ENCODE measurements around the gene TMEM139.

Gene TMEM139

DNA sequence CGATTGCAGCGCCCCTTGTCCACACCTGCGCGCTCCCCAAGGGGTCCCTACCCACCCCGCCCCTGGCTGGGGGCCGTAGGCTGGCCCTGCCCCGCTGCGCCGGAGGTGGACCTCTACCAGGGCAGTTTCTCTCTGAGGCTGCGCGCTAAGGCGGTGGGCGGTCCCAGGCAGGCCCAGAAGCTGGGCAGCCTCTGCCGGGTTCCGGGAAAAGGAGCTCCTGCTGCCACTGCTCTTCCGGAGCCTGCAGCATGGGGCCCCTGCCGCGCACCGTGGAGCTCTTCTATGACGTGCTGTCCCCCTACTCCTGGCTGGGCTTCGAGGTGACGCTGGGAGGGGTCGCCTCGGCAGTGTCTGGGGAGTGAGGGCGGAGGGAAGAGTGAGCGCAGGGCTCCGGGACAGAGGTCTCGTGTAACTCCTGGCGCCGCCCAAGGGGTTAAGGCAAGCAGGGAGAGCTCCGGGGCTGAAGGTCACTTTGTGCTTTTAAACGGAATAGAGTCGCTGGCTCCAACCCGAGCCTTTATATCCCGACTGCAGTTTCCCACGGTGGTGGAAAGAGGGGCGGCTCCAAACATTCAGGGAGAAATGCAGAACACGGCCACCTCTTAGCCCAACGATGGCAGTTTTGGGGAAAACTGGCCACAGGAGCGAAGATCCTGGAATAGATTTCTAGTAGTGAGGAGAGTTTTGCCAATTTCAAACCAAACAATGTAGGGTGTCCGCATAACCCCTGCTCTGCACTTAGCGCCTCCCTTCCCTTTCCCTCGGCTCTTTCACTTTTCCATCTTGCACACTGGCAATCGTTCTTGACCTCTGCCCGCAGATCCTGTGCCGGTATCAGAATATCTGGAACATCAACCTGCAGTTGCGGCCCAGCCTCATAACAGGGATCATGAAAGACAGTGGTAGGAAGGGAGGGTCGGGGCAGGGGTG lies 21.2 kb upstream of the TMEM139 start, which contains the start of gene GSTK1 (continued):
- no peak for TF ChIP-seq ZNF211 (tag by site-specific recombination; IDR thresholded peaks at IDR 0.05; ENCODE audit: low read depth)
- no peak for TF ChIP-seq ZNF146 (tag by site-specific recombination; IDR thresholded peaks at IDR 0.05)
- no peak for TF ChIP-seq AEBP2 (tag by site-specific recombination; IDR thresholded peaks at IDR 0.05; ENCODE audit: borderline replicate concordance)
- TF ChIP-seq ZBTB48 (tag by site-specific recombination; IDR thresholded peaks at IDR 0.05) = peak; percentile 28; the same call in 1 of the 2 replicates
- no peak for TF ChIP-seq ZNF623 (tag by site-specific recombination; IDR thresholded peaks at IDR 0.05)
- no peak for TF ChIP-seq TSHZ1 (tag by site-specific recombination; IDR thresholded peaks at IDR 0.05; ENCODE audit: borderline replicate concordance)
- no peak for TF ChIP-seq ZNF391 (tag by site-specific recombination; IDR thresholded peaks at IDR 0.05; ENCODE audit: borderline replicate concordance, low read depth)
- peak; percentile 62; the same call in 1 of the 2 replicates for TF ChIP-seq ZNF549 (tag by site-specific recombination; IDR thresholded peaks at IDR 0.05)
- TF ChIP-seq, protein P1, sequence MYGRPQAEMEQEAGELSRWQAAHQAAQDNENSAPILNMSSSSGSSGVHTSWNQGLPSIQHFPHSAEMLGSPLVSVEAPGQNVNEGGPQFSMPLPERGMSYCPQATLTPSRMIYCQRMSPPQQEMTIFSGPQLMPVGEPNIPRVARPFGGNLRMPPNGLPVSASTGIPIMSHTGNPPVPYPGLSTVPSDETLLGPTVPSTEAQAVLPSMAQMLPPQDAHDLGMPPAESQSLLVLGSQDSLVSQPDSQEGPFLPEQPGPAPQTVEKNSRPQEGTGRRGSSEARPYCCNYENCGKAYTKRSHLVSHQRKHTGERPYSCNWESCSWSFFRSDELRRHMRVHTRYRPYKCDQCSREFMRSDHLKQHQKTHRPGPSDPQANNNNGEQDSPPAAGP (tag by site-specific recombination; IDR thresholded peaks at IDR 0.05) = peak; percentile 69; the same call in 1 of the 2 replicates
- TF ChIP-seq, protein P2, sequence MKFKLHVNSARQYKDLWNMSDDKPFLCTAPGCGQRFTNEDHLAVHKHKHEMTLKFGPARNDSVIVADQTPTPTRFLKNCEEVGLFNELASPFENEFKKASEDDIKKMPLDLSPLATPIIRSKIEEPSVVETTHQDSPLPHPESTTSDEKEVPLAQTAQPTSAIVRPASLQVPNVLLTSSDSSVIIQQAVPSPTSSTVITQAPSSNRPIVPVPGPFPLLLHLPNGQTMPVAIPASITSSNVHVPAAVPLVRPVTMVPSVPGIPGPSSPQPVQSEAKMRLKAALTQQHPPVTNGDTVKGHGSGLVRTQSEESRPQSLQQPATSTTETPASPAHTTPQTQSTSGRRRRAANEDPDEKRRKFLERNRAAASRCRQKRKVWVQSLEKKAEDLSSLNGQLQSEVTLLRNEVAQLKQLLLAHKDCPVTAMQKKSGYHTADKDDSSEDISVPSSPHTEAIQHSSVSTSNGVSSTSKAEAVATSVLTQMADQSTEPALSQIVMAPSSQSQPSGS (tag by site-specific recombination; IDR thresholded peaks at IDR 0.05; ENCODE audit: low read depth) = no peak
- no peak for TF ChIP-seq ZSCAN16 (tag by site-specific recombination; IDR thresholded peaks at IDR 0.05)
- peak; percentile 95 for TF ChIP-seq ZBTB20 (tag by site-specific recombination; IDR thresholded peaks at IDR 0.05)
- TF ChIP-seq, protein P3, sequence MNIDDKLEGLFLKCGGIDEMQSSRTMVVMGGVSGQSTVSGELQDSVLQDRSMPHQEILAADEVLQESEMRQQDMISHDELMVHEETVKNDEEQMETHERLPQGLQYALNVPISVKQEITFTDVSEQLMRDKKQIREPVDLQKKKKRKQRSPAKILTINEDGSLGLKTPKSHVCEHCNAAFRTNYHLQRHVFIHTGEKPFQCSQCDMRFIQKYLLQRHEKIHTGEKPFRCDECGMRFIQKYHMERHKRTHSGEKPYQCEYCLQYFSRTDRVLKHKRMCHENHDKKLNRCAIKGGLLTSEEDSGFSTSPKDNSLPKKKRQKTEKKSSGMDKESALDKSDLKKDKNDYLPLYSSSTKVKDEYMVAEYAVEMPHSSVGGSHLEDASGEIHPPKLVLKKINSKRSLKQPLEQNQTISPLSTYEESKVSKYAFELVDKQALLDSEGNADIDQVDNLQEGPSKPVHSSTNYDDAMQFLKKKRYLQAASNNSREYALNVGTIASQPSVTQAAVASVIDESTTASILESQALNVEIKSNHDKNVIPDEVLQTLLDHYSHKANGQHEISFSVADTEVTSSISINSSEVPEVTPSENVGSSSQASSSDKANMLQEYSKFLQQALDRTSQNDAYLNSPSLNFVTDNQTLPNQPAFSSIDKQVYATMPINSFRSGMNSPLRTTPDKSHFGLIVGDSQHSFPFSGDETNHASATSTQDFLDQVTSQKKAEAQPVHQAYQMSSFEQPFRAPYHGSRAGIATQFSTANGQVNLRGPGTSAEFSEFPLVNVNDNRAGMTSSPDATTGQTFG (tag by site-specific recombination; IDR thresholded peaks at IDR 0.05; ENCODE audit: borderline replicate concordance) = no peak
- no peak for TF ChIP-seq ZNF558 (tag by site-specific recombination; IDR thresholded peaks at IDR 0.05)
- no peak for TF ChIP-seq ZNF169 (tag by site-specific recombination; IDR thresholded peaks at IDR 0.05)
- TF ChIP-seq GLIS2 (tag by site-specific recombination; IDR thresholded peaks at IDR 0.05) = peak; percentile 92
- no peak for TF ChIP-seq ZNF324 (tag by site-specific recombination; IDR thresholded peaks at IDR 0.05)
- TF ChIP-seq ZNF701 (tag by site-specific recombination; IDR thresholded peaks at IDR 0.05) = no peak
- TF ChIP-seq ZNF2 (tag by site-specific recombination; IDR thresholded peaks at IDR 0.05) = peak; percentile 77; the same call in 1 of the 2 replicates
- no peak for TF ChIP-seq ZNF274 (IDR thresholded peaks at IDR 0.05; ENCODE audit: low read length)
- TF ChIP-seq ZNF274 (tag by site-specific recombination; IDR thresholded peaks at IDR 0.05; ENCODE audit: borderline replicate concordance) = no peak
- TF ChIP-seq ZNF184 (tag by site-specific recombination; IDR thresholded peaks at IDR 0.05) = no peak
- TF ChIP-seq ZNF175 (tag by site-specific recombination; IDR thresholded peaks at IDR 0.05) = no peak
- 0 out of 2 replicates have a peak, but pooled peaks have one; percentile 24 for TF ChIP-seq KLF7 (tag by site-specific recombination; IDR thresholded peaks at IDR 0.05; ENCODE audit: borderline replicate concordance)
- TF ChIP-seq ZNF621 (tag by site-specific recombination; IDR thresholded peaks at IDR 0.05) = no peak
- TF ChIP-seq, protein P4, sequence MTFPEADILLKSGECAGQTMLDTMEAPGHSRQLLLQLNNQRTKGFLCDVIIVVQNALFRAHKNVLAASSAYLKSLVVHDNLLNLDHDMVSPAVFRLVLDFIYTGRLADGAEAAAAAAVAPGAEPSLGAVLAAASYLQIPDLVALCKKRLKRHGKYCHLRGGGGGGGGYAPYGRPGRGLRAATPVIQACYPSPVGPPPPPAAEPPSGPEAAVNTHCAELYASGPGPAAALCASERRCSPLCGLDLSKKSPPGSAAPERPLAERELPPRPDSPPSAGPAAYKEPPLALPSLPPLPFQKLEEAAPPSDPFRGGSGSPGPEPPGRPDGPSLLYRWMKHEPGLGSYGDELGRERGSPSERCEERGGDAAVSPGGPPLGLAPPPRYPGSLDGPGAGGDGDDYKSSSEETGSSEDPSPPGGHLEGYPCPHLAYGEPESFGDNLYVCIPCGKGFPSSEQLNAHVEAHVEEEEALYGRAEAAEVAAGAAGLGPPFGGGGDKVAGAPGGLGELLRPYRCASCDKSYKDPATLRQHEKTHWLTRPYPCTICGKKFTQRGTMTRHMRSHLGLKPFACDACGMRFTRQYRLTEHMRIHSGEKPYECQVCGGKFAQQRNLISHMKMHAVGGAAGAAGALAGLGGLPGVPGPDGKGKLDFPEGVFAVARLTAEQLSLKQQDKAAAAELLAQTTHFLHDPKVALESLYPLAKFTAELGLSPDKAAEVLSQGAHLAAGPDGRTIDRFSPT (tag by site-specific recombination; IDR thresholded peaks at IDR 0.05) = peak; percentile 91
- peak; percentile 95 for TF ChIP-seq ZNF341 (tag by site-specific recombination; IDR thresholded peaks at IDR 0.05; ENCODE audit: low read depth)

Measured in HEK293 (cell line).